Vagina (tissue), 2 donors: ENCODE data around the gene AK4.

Source experiments
- CTCF ChIP-seq, 3 experiments: fragments of 450-650 bp in 2 of 3; fragments of 200-600 bp in 1 of 3; sonication (generic) in 1 of 3; IDR thresholded peaks; one replicate each; pipeline ENCODE4 v1.5.1; 2017 to 2019; ENCODE audit warnings: antibody characterized with exemption in 3 of 3, mild to moderate bottlenecking in 2 of 3, moderate library complexity in 2 of 3
- POLR2A ChIP-seq, 2 donors: fragments of 450-650 bp; IDR thresholded peaks; one replicate each; pipeline ENCODE4 v1.6.1; 2017; ENCODE audit warnings: antibody characterized with exemption in 2 of 2, mild to moderate bottlenecking in 2 of 2, moderate library complexity in 2 of 2

GRCh38 chr1:65225179-65225578 lies 77.2 kb downstream of the AK4 start:
- TF ChIP-seq CTCF (IDR thresholded peaks at IDR 0.05) (no peak), POLR2A (IDR thresholded peaks at IDR 0.05) (no peak)
